Loucy (cell line): ENCODE measurements around the gene FOXC2.

Experiments
- H2AFZ ChIP-seq: fragments of 200-600 bp; sonication (generic); 2 replicates; pipeline ENCODE4 v1.6.0; 2016; ENCODE audit warnings: antibody characterized with exemption, mild to moderate bottlenecking, low read length, moderate library complexity
- H3F3A ChIP-seq: fragments of 200-600 bp; 2 replicates; pipeline ENCODE4 v1.6.0; 2016; ENCODE audit warnings: antibody characterized with exemption, low read depth, mild to moderate bottlenecking
- H3K27me3 ChIP-seq: fragments of 200-600 bp; sonication (generic); 2 replicates; pipeline ENCODE4 v1.6.1; 2014; ENCODE audit warnings: low read length, mild to moderate bottlenecking; ENCODE audit not compliant: insufficient read depth, poor library complexity, severe bottlenecking
- H3K36me3 ChIP-seq: fragments of 200-600 bp; sonication (generic); 2 replicates; pipeline ENCODE4 v1.6.1; 2016; ENCODE audit warnings: low read length; ENCODE audit not compliant: insufficient read depth
- H3K4me1 ChIP-seq: fragments of 200-600 bp; sonication (generic); 2 replicates; pipeline ENCODE4 v1.5.1; 2014; ENCODE audit warnings: low read length, mild to moderate bottlenecking; ENCODE audit not compliant: insufficient read depth, poor library complexity, severe bottlenecking
- H3K4me2 ChIP-seq: fragments of 200-600 bp; sonication (generic); 2 replicates; pipeline ENCODE4 v1.6.0; 2014; ENCODE audit warnings: antibody characterized with exemption, low read length, low read depth, mild to moderate bottlenecking; ENCODE audit not compliant: poor library complexity, severe bottlenecking
- H3K4me3 ChIP-seq: fragments of 200-600 bp; sonication (generic); 2 replicates; pipeline ENCODE4 v1.5.1; 2014; ENCODE audit warnings: low read length, mild to moderate bottlenecking, mixed read lengths; ENCODE audit not compliant: poor library complexity, severe bottlenecking
- H3K79me2 ChIP-seq: fragments of 200-600 bp; sonication (generic); 2 replicates; pipeline ENCODE4 v1.6.1; 2014; ENCODE audit warnings: low read length; ENCODE audit not compliant: insufficient read depth
- H3K9ac ChIP-seq: fragments of 200-600 bp; sonication (generic); 2 replicates; pipeline ENCODE4 v1.6.0; 2014; ENCODE audit warnings: mild to moderate bottlenecking, low read depth, low read length, moderate library complexity; ENCODE audit not compliant: poor library complexity, severe bottlenecking
- H3K9me2 ChIP-seq: fragments of 200-600 bp; sonication (generic); replicated peaks from 2 replicates; pipeline ENCODE4 v1.6.1; 2016; ENCODE audit warnings: low read depth, low read length, mixed read lengths
- H3K9me3 ChIP-seq: fragments of 200-600 bp; sonication (generic); 2 replicates; pipeline ENCODE4 v1.6.1; 2014; ENCODE audit warnings: mild to moderate bottlenecking, antibody characterized with exemption, low read length, low read depth; ENCODE audit not compliant: insufficient read depth
- H4K20me1 ChIP-seq: fragments of 200-600 bp; sonication (generic); 2 replicates; pipeline ENCODE4 v1.6.0; 2014; ENCODE audit warnings: antibody characterized with exemption, low read length, mild to moderate bottlenecking; ENCODE audit not compliant: insufficient read depth, poor library complexity, severe bottlenecking
- CTCF ChIP-seq: fragments of 200-600 bp; sonication (generic); conservative IDR thresholded peaks from 2 replicates; pipeline ENCODE4 v1.5.1; 2014; ENCODE audit warnings: mild to moderate bottlenecking, antibody characterized with exemption, low read length
- EZH2phosphoT487 ChIP-seq: fragments of 200-600 bp; IDR thresholded peaks from 2 replicates; pipeline ENCODE4 v1.6.1; 2018; ENCODE audit warnings: antibody characterized with exemption, mild to moderate bottlenecking, moderate library complexity, borderline replicate concordance

The FOXC2 gene

GRCh38 chr16:86567701-86568581 lies 1.3 kb downstream of the FOXC2 start:
- H3K9me3 ChIP-seq: no peaks in the 10 kb centered on the region
- no peaks in the 10 kb centered on the region for H3K79me2 ChIP-seq
- H3K36me3 ChIP-seq: no peaks in the 10 kb centered on the region
- TF ChIP-seq CTCF (no peak), EZH2phosphoT487 (no peak)
- no peak overlapping the region for H3K4me2 ChIP-seq
- H3K27me3 ChIP-seq: no peaks in the 10 kb centered on the region
- no peak overlapping the region for H3K9ac ChIP-seq
- no peak overlapping the region for H3K4me3 ChIP-seq
- no peak overlapping the region for H2AFZ ChIP-seq
- peaks cover 5% of the 10 kb centered on the region for H3K4me1 ChIP-seq
- H3K9me2 ChIP-seq: no peaks in the 10 kb centered on the region
- no peaks in the 10 kb centered on the region for H4K20me1 ChIP-seq
- H3F3A ChIP-seq: no peaks in the 10 kb centered on the region

GRCh38 chr16:86568677-86569623 lies 2.3 kb downstream of the FOXC2 start:
- no peak overlapping the region for H3K4me3 ChIP-seq
- no peaks in the 10 kb centered on the region for H3K27me3 ChIP-seq
- no peaks in the 10 kb centered on the region for H3K36me3 ChIP-seq
- no peak overlapping the region for H3K9ac ChIP-seq
- no peaks in the 10 kb centered on the region for H3K9me3 ChIP-seq
- H4K20me1 ChIP-seq: no peaks in the 10 kb centered on the region
- H2AFZ ChIP-seq: no peak overlapping the region
- no peaks in the 10 kb centered on the region for H3K79me2 ChIP-seq
- no peaks in the 10 kb centered on the region for H3F3A ChIP-seq
- TF ChIP-seq EZH2phosphoT487 (no peak), CTCF (no peak)
- H3K9me2 ChIP-seq: no peaks in the 10 kb centered on the region
- peaks cover 4% of the 10 kb centered on the region for H3K4me1 ChIP-seq
- no peak overlapping the region for H3K4me2 ChIP-seq

- no peak overlapping the region for H3K4me2 ChIP-seq
These were observed 3.2 kb downstream of the FOXC2 start for GRCh38 chr16:86569701-86570447.

More at GRCh38 chr16:86569701-86570447, 3.2 kb downstream of the FOXC2 start:
- Histone ChIP-seq H3F3A (no peaks in the 10 kb centered on the region), H3K9me3 (no peaks in the 10 kb centered on the region), H3K79me2 (no peaks in the 10 kb centered on the region), H3K9ac (no peak overlapping the region), H3K9me2 (no peaks in the 10 kb centered on the region), H3K36me3 (no peaks in the 10 kb centered on the region), H3K4me1 (no peaks in the 10 kb centered on the region), H3K4me3 (no peak overlapping the region), H2AFZ (no peak overlapping the region), H4K20me1 (no peaks in the 10 kb centered on the region), H3K27me3 (no peaks in the 10 kb centered on the region)
- TF ChIP-seq CTCF (no peak), EZH2phosphoT487 (no peak)
